Lower leg skin (tissue), 3 donors: ENCODE data around the gene FMNL3.

Experiments
- POLR2A ChIP-seq, 2 donors: fragments of 450-650 bp; IDR thresholded peaks; one replicate each; pipeline ENCODE4 v1.6.1; 2016 to 2017; ENCODE audit warnings: antibody characterized with exemption in 2 of 2, mild to moderate bottlenecking in 1 of 2, moderate library complexity in 1 of 2
- TF ChIP-seq, protein P1 (sequence below), 3 donors: fragments of 450-650 bp; IDR thresholded peaks; one replicate each; pipeline ENCODE4 v1.5.1; 2016; ENCODE audit warnings: antibody characterized with exemption in 3 of 3, mild to moderate bottlenecking in 3 of 3, moderate library complexity in 2 of 3

DNA sequence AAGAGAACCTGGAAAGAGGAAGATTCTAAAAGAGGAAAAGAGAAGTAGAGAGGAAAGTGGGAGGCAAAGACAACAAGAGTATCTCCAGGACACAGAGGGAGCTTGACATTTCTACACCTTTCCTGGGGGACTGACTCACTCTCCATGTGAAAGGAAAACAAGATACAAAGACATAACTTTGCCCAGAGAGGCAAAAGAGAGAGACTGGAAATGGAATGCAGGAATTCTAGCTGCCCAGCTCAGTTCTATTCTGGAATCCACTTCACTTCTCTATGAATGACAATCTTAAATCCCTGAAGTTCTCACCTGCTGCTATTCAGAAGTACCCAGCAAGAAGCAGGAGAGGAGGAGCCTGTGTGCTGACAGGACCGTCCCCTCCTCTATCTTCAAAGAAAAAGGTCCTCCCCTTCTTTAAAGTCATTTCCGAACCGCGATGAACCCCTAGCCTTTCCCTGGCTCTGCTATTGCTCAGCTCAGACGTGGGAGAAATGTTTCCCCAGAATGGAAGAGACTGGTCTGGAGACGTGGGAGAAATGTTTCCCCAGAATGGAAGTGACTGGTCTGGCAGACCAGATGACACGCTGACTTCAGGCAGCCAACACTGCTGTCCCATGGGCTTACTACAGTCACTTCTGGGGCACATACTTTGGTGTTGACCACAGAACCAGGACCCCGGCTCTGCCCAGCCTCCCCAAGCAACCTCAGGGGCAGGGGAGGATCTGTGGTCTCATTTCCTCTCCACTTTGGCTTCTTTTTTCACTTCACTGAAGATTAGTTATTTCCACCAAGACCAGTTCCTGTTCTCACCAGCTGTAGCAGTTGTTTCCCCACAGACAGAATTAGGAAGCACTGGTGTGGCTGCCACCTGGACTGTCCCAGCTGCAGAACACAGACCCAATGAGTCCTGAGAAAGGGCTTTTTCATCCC lies 8.3 kb downstream of the FMNL3 start:
- TF ChIP-seq, protein P1, sequence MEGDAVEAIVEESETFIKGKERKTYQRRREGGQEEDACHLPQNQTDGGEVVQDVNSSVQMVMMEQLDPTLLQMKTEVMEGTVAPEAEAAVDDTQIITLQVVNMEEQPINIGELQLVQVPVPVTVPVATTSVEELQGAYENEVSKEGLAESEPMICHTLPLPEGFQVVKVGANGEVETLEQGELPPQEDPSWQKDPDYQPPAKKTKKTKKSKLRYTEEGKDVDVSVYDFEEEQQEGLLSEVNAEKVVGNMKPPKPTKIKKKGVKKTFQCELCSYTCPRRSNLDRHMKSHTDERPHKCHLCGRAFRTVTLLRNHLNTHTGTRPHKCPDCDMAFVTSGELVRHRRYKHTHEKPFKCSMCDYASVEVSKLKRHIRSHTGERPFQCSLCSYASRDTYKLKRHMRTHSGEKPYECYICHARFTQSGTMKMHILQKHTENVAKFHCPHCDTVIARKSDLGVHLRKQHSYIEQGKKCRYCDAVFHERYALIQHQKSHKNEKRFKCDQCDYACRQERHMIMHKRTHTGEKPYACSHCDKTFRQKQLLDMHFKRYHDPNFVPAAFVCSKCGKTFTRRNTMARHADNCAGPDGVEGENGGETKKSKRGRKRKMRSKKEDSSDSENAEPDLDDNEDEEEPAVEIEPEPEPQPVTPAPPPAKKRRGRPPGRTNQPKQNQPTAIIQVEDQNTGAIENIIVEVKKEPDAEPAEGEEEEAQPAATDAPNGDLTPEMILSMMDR (IDR thresholded peaks at IDR 0.05): no peak
- no peak for TF ChIP-seq POLR2A (IDR thresholded peaks at IDR 0.05)
